ENCODE measurements around the gene GALNT12. TPM values are rescaled to one million over a fixed set of nuclear protein-coding genes. Genes with fewer than 3 reads are reported as not detected.

The GALNT12 gene
- total RNA-seq, 1 donor from 2014 or later = 0.55 TPM

GRCh38 chr9:98855592-98855991, 48.1 kb downstream of the GALNT12 start:
- H3K36me3 ChIP-seq = no peaks in the 10 kb centered on the region
- H3K9me3 ChIP-seq (replicated peaks) = no peaks in the 10 kb centered on the region
- TF ChIP-seq CTCF (IDR thresholded peaks at IDR 0.05; ENCODE audit: borderline replicate concordance) = no peak
- DNase-seq = no peak
- intact Hi-C loops (cut with micrococcal nuclease) = no loop called here
- no peak overlapping the region for H3K4me3 ChIP-seq
- H3K27ac ChIP-seq (replicated peaks) = no peak overlapping the region
- peaks cover 3% of the 10 kb centered on the region for H3K4me1 ChIP-seq
- H3K27me3 ChIP-seq (ENCODE audit: low read depth) = no peaks in the 10 kb centered on the region

- DNase-seq = no peak
- Histone ChIP-seq H3K4me1 (peaks cover 16% of the 10 kb centered on the region), H3K36me3 (no peaks in the 10 kb centered on the region), H3K27ac (replicated peaks) (no peak overlapping the region), H3K27me3 (ENCODE audit: low read depth) (no peaks in the 10 kb centered on the region), H3K4me3 (no peak overlapping the region), H3K9me3 (replicated peaks) (no peaks in the 10 kb centered on the region)
- no peak for TF ChIP-seq CTCF (IDR thresholded peaks at IDR 0.05; ENCODE audit: borderline replicate concordance)
- intact Hi-C loops (cut with micrococcal nuclease) = no loop called here
These were observed 49.5 kb downstream of the GALNT12 start for GRCh38 chr9:98856982-98857381.

- DNase-seq = no peak
- TF ChIP-seq CTCF (IDR thresholded peaks at IDR 0.05; ENCODE audit: borderline replicate concordance) = no peak
- Histone ChIP-seq H3K27me3 (ENCODE audit: low read depth) (no peaks in the 10 kb centered on the region), H3K4me1 (peaks cover 43% of the 10 kb centered on the region), H3K27ac (replicated peaks) (peak overlapping the region; percentile 94), H3K36me3 (no peaks in the 10 kb centered on the region), H3K4me3 (no peak overlapping the region), H3K9me3 (replicated peaks) (no peaks in the 10 kb centered on the region)
- intact Hi-C loops (cut with micrococcal nuclease) = loop anchor here (5.0 to 10.0 kb wide), 2 partner anchors 115 to 137 kb away; no protein-coding TSS in a partner anchor
These were observed 52.5 kb downstream of the GALNT12 start for GRCh38 chr9:98859941-98860340.

- Histone ChIP-seq H3K27ac (replicated peaks) (peak overlapping the region; percentile 94), H3K36me3 (no peaks in the 10 kb centered on the region), H3K27me3 (ENCODE audit: low read depth) (no peaks in the 10 kb centered on the region), H3K4me1 (peaks cover 52% of the 10 kb centered on the region), H3K4me3 (no peak overlapping the region), H3K9me3 (replicated peaks) (no peaks in the 10 kb centered on the region)
- DNase-seq = peak; percentile 74
- intact Hi-C loops (cut with micrococcal nuclease) = loop anchor here (5.0 to 10.0 kb wide), 2 partner anchors 114 to 136 kb away; no protein-coding TSS in a partner anchor
- TF ChIP-seq CTCF (IDR thresholded peaks at IDR 0.05; ENCODE audit: borderline replicate concordance) = peak; percentile 83
These were observed 53.4 kb downstream of the GALNT12 start for GRCh38 chr9:98860871-98861293.

GRCh38 chr9:98861781-98862504, 54.5 kb downstream of the GALNT12 start:
- peak overlapping the region; percentile 94 for H3K27ac ChIP-seq (replicated peaks)
- no peaks in the 10 kb centered on the region for H3K9me3 ChIP-seq (replicated peaks)
- intact Hi-C loops (cut with micrococcal nuclease) = loop anchor here (5.0 to 10.0 kb wide), 2 partner anchors 113 to 135 kb away; no protein-coding TSS in a partner anchor
- no peaks in the 10 kb centered on the region for H3K27me3 ChIP-seq (ENCODE audit: low read depth)
- H3K4me1 ChIP-seq = peaks cover 63% of the 10 kb centered on the region
- TF ChIP-seq CTCF (IDR thresholded peaks at IDR 0.05; ENCODE audit: borderline replicate concordance) = no peak
- H3K4me3 ChIP-seq = no peak overlapping the region
- DNase-seq = no peak
- no peaks in the 10 kb centered on the region for H3K36me3 ChIP-seq
